ENCODE results near the gene NMNAT3.

DNA sequence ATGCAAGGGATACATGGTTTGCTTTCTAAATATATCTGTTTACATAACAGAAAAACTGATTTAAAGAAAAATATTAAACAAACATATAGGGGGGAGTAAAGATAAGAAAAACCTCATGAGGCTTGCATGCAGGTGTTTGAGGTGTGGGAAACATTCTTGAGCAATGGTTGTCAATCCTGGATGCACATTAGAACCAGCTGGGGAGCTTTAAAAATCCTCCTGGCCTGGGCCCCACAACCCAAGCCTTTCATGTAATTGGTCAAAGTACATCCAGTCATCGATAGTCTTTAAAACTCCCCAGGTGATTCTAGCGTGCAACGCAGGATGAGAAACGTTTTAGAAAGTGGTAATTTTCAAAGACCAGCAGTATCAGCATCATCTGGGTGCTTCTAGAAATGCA is 18.3 kb downstream of the NMNAT3 start:
- TF ChIP-seq CTCF (IDR thresholded peaks at IDR 0.05 in 4 of 5, conservative IDR thresholded peaks at IDR 0.05 in 1 of 5) (no peak), POLR2A (IDR thresholded peaks at IDR 0.05) (no peak)
